ENCODE data around the gene ATP7A. TPM values are rescaled to one million over a fixed set of nuclear protein-coding genes. Genes with fewer than 3 reads are reported as not detected.
A peak's percentile ranks its signal among the peaks of the same experiment; 100 is the strongest.
"Not testable (repeated sequence)": the region's sequence is repeated elsewhere in the genome, so short reads cannot be mapped to it uniquely, and the experiment has no call there.

ATP7A gene
- 6.1 and 6.9 TPM in 2 replicates for total RNA-seq

- peak within 1 kb of the TSS; percentile 97 for H3K27ac Mint-ChIP-seq
- H3K4me3 Mint-ChIP-seq, result peak within 1 kb of the TSS; percentile 98
- DNase-seq (ENCODE audit: low spot score), result peak; percentile 85
- intact Hi-C loops (cut with micrococcal nuclease), result loop anchor here (1.0 kb wide), 7 partner anchors 11 to 420 kb away; partner anchors contain the start of genes COX7B, MAGT1 and PGK1
- no peaks in the 10 kb centered on the region for H3K27me3 Mint-ChIP-seq (ENCODE audit: insufficient read depth)
- H3K9me3 Mint-ChIP-seq, result no peaks in the 10 kb centered on the region
- peaks cover 16% of the 10 kb centered on the region for H3K4me1 Mint-ChIP-seq (ENCODE audit: low read depth)
- no peaks in the 10 kb centered on the region for H3K36me3 Mint-ChIP-seq (ENCODE audit: low read depth)
Observed at GRCh38 chrX:77910108-77910840, at the start of gene ATP7A. Gene ATP7A, plus strand, starts transcription at chrX:77910693. Its CDS starts 60,949 bp downstream, at chrX:77971642.

GRCh38 chrX:77875372-77875771 is 35.1 kb upstream of the ATP7A start:
- Mint-ChIP-seq H3K27me3 (ENCODE audit: insufficient read depth) (no peaks in the 10 kb centered on the region), H3K4me1 (ENCODE audit: low read depth) (no peaks in the 10 kb centered on the region), H3K9me3 (no peaks in the 10 kb centered on the region), H3K4me3 (no peak overlapping the region), H3K27ac (no peak overlapping the region), H3K36me3 (ENCODE audit: low read depth) (peaks cover 18% of the 10 kb centered on the region)
- DNase-seq (ENCODE audit: low spot score), result no peak
- intact Hi-C loops (cut with micrococcal nuclease), result no loop called here

GRCh38 chrX:77881418-77881817 is 29.1 kb upstream of the ATP7A start:
- H3K4me1 Mint-ChIP-seq (ENCODE audit: low read depth); H3K36me3 Mint-ChIP-seq (ENCODE audit: low read depth); H3K27me3 Mint-ChIP-seq (ENCODE audit: insufficient read depth); intact Hi-C loops (cut with micrococcal nuclease); H3K4me3 Mint-ChIP-seq; H3K9me3 Mint-ChIP-seq; H3K27ac Mint-ChIP-seq; DNase-seq (ENCODE audit: low spot score): not testable (repeated sequence)

GRCh38 chrX:77892887-77893286 is 17.6 kb upstream of the ATP7A start:
- Mint-ChIP-seq H3K36me3 (ENCODE audit: low read depth) (peaks cover 15% of the 10 kb centered on the region), H3K4me3 (peak overlapping the region; percentile 67), H3K9me3 (peaks cover 6% of the 10 kb centered on the region), H3K27me3 (ENCODE audit: insufficient read depth) (no peaks in the 10 kb centered on the region), H3K4me1 (ENCODE audit: low read depth) (peaks cover 18% of the 10 kb centered on the region), H3K27ac (no peak overlapping the region)
- no peak for DNase-seq (ENCODE audit: low spot score)
- intact Hi-C loops (cut with micrococcal nuclease), result loop anchor here (5.0 to 10.0 kb wide), 4 partner anchors 248 to 1718 kb away; partner anchors contain the start of genes FGF16, GPR174 and PBDC1

- peaks cover 6% of the 10 kb centered on the region for H3K9me3 Mint-ChIP-seq
- H3K36me3 Mint-ChIP-seq (ENCODE audit: low read depth), result peaks cover 15% of the 10 kb centered on the region
Observed at GRCh38 chrX:77893713-77894112, 16.8 kb upstream of the ATP7A start.

GRCh38 chrX:77894921-77895886 is 15.3 kb upstream of the ATP7A start, which contains the start of gene MAGT1:
Gene MAGT1, minus strand, starts transcription at chrX:77895435. Its CDS starts 25 bp downstream, at chrX:77895410.
- Mint-ChIP-seq H3K4me1 (ENCODE audit: low read depth) (peaks cover 12% of the 10 kb centered on the region), H3K4me3 (peak within 1 kb of the TSS; percentile 98), H3K9me3 (peaks cover 1% of the 10 kb centered on the region), H3K27me3 (ENCODE audit: insufficient read depth) (peaks cover 2% of the 10 kb centered on the region), H3K27ac (peak within 1 kb of the TSS; percentile 100), H3K36me3 (ENCODE audit: low read depth) (peaks cover 10% of the 10 kb centered on the region)
- intact Hi-C loops (cut with micrococcal nuclease), result loop anchor here (1.0 to 10.0 kb wide), 11 partner anchors 15 to 1720 kb away; partner anchors contain the start of genes ATP7A, FGF16, GPR174 and PBDC1
- DNase-seq (ENCODE audit: low spot score), result peak; percentile 88

More at GRCh38 chrX:77893713-77894112, 16.8 kb upstream of the ATP7A start:
- Mint-ChIP-seq H3K4me3 (peak overlapping the region; percentile 98), H3K27ac (no peak overlapping the region), H3K4me1 (ENCODE audit: low read depth) (peaks cover 18% of the 10 kb centered on the region), H3K27me3 (ENCODE audit: insufficient read depth) (no peaks in the 10 kb centered on the region)
- intact Hi-C loops (cut with micrococcal nuclease), result loop anchor here (2.0 to 10.0 kb wide), 5 partner anchors 131 to 1719 kb away; partner anchors contain the start of genes FGF16, GPR174 and PBDC1
- DNase-seq (ENCODE audit: low spot score), result no peak

- DNase-seq (ENCODE audit: low spot score), result peak; percentile 65
- intact Hi-C loops (cut with micrococcal nuclease), result loop anchor here (1.0 to 10.0 kb wide), 8 partner anchors 11 to 1724 kb away; partner anchors contain the start of genes ATP7A, GPR174, PBDC1 and PGK1
- peaks cover 14% of the 10 kb centered on the region for H3K4me1 Mint-ChIP-seq (ENCODE audit: low read depth)
- H3K36me3 Mint-ChIP-seq (ENCODE audit: low read depth), result peaks cover 14% of the 10 kb centered on the region
- H3K9me3 Mint-ChIP-seq, result no peaks in the 10 kb centered on the region
- peak within 1 kb of the TSS; percentile 94 for H3K27ac Mint-ChIP-seq
- peaks cover 2% of the 10 kb centered on the region for H3K27me3 Mint-ChIP-seq (ENCODE audit: insufficient read depth)
- peak within 1 kb of the TSS; percentile 95 for H3K4me3 Mint-ChIP-seq
Observed at GRCh38 chrX:77899081-77899828, 11.2 kb upstream of the ATP7A start, which contains the start of gene COX7B. Gene COX7B, plus strand, starts transcription at chrX:77899468. Its CDS starts 86 bp downstream, at chrX:77899554.

GRCh38 chrX:77900688-77901087 is 9.8 kb upstream of the ATP7A start:
- peaks cover 19% of the 10 kb centered on the region for H3K36me3 Mint-ChIP-seq (ENCODE audit: low read depth)
- H3K27me3 Mint-ChIP-seq (ENCODE audit: insufficient read depth), result peaks cover 2% of the 10 kb centered on the region
- H3K4me1 Mint-ChIP-seq (ENCODE audit: low read depth), result peaks cover 14% of the 10 kb centered on the region
- H3K27ac Mint-ChIP-seq, result peak overlapping the region; percentile 70
- H3K9me3 Mint-ChIP-seq, result no peaks in the 10 kb centered on the region
- peak overlapping the region; percentile 95 for H3K4me3 Mint-ChIP-seq
- DNase-seq (ENCODE audit: low spot score), result no peak
- intact Hi-C loops (cut with micrococcal nuclease), result no loop called here

GRCh38 chrX:77901506-77901905 is 9.0 kb upstream of the ATP7A start:
- Mint-ChIP-seq H3K27ac (no peak overlapping the region), H3K36me3 (ENCODE audit: low read depth) (peaks cover 19% of the 10 kb centered on the region), H3K27me3 (ENCODE audit: insufficient read depth) (peaks cover 2% of the 10 kb centered on the region), H3K4me3 (peak overlapping the region; percentile 95), H3K9me3 (no peaks in the 10 kb centered on the region), H3K4me1 (ENCODE audit: low read depth) (peaks cover 14% of the 10 kb centered on the region)
- no peak for DNase-seq (ENCODE audit: low spot score)
- intact Hi-C loops (cut with micrococcal nuclease), result no loop called here

- Mint-ChIP-seq H3K27me3 (ENCODE audit: insufficient read depth) (no peaks in the 10 kb centered on the region), H3K27ac (peak overlapping the region; percentile 81), H3K4me1 (ENCODE audit: low read depth) (peaks cover 29% of the 10 kb centered on the region), H3K9me3 (no peaks in the 10 kb centered on the region), H3K4me3 (peak overlapping the region; percentile 79), H3K36me3 (ENCODE audit: low read depth) (peaks cover 2% of the 10 kb centered on the region)
- DNase-seq (ENCODE audit: low spot score), result no peak
- intact Hi-C loops (cut with micrococcal nuclease), result no loop called here
Observed at GRCh38 chrX:77917294-77917933, 6.9 kb downstream of the ATP7A start.

GRCh38 chrX:77918568-77918967 is 8.1 kb downstream of the ATP7A start:
- no peak overlapping the region for H3K27ac Mint-ChIP-seq
- H3K36me3 Mint-ChIP-seq (ENCODE audit: low read depth), result peaks cover 2% of the 10 kb centered on the region
- no peaks in the 10 kb centered on the region for H3K27me3 Mint-ChIP-seq (ENCODE audit: insufficient read depth)
- no peak overlapping the region for H3K4me3 Mint-ChIP-seq
- peaks cover 19% of the 10 kb centered on the region for H3K4me1 Mint-ChIP-seq (ENCODE audit: low read depth)
- DNase-seq (ENCODE audit: low spot score), result no peak
- no peaks in the 10 kb centered on the region for H3K9me3 Mint-ChIP-seq
- intact Hi-C loops (cut with micrococcal nuclease), result no loop called here
